Eye (tissue), 1 donor: Measurements from ENCODE around the gene CSMD2.
"Not testable (repeated sequence)": the region's sequence is repeated elsewhere in the genome, so short reads cannot be mapped to it uniquely, and the experiment has no call there.

Experiments
- DNase-seq: peaks from one replicate; pipeline ENCODE4 v3.0.0-alpha.2; 2015

The CSMD2 gene

DNA sequence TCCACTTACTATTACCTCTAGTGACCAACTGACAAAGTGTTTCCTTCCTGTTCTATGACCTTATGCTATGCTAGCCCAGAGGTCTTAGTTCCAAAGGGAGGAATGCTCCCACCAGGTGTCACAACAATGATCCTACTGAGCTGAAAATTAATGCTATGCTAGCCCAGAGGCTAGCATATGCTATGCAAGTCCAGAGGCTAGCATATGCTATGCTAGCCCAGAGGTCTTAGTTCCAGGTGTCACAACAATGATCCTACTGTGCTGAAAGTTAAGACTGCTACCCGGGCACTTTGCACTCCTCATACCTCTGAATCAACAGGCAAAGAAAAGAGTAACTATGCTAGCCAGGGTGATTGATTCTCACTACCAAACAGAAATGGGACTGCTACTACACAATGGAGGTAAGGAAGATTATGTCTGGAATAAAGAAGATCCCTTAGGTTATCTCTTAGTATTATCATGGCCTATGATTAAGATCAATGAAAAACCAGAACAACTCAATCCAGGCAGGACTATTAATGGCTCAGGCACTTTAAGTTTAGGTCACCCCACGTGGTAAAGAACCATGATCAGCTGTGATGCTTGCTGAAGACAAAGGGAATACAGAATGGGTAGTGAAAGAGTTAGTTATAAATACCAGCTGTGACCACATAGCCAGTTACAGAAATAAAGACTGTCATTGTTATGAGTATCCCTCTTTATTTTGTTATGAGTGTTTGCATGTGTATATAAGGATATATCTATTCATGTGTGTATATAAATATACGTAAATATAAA is 114.1 kb downstream of the CSMD2 start:
- no peak for DNase-seq

DNA sequence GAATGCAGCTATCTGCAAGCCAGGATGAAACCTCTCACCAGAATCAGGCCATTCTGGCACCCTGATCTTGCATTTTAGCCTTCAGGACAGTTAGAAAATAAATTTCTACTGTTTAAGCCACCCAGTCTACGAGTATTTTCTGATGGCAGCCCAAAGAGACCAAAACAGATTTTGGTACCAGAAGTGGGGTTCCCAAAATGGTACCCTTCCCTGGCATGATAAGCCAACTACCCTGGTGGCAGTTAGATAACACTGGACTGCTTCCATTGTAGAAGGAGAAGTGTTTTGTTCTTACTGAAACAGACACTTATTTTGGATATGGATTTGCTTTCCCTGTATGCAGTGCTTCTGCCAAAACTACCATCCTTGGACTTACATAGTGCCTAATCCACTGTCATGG is 115.0 kb downstream of the CSMD2 start:
- no peak for DNase-seq

DNA sequence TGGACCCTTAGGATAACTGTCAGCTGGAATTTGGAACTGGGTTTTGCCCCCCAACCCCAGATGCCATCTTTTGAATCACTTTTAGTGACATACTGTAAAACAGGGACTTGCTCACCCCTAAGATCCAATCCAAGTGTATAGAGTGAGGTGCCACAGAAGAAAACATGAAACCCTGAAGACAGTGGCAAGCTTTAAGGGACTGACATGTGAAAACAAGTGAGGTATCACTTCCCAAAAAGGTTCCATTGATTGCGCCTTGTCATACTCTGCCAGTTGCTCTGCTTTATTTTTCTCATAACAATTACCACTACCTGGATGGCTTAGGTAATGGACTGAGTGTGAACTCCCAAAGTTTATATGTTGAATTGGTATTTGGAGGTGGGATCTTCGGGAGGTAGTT is 115.6 kb downstream of the CSMD2 start:
- no peak for DNase-seq

DNA sequence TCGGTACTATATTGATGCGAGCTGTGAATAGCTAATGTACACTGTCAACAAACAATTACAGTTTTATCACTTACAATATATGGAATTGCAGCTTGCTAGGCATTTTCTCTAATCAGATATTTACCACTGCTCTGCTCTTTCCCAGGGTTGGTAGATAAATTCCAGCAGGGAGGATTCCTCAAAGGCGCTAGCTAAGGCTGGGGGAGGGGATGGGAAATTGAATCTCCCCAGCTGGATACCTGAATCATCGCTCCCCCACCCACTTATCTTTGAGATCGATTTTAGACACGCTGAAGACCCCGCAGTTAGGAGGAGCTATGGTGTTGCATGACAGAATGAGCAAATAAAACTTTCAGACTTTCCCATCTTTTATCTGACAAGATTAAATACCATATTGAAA is 127.2 kb downstream of the CSMD2 start:
- DNase-seq: no peak

DNA sequence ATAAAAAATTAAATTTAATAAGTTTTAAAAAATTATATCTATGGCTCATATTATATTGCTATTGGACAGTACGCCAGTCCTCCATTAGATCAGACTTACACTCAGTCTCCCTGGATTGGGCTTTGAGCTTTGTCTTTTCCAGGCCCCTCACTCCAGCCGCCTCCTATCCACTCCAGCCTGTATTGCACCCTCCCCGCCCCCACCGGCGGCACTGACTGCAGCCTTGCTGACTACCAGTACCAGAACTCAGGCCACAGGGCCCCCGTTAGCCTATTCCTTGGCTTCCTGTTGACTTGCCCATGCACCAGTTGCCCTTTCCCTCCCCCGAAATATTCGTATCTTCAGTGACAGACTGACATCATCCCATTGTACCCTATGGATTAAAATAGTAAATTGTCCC is 127.9 kb downstream of the CSMD2 start:
- no peak for DNase-seq

DNA sequence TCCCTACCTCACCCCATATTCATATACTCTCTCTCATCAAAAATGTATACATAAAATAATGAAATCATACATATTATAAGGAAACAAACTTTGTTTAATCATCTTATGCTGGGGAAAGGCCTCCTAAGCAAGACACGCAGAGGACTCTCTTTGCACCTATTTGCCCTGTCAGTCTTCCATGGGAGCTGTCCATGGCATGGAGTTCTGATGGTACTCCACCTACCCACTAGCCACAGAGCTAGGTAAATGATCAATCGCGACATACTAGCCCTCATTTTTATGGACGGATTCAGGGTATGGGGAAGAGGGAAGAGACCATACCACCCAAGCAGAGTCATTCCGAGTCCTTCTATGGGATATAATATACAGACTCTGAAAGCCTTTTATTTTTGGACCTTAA is 131.0 kb downstream of the CSMD2 start:
- DNase-seq: no peak

DNA sequence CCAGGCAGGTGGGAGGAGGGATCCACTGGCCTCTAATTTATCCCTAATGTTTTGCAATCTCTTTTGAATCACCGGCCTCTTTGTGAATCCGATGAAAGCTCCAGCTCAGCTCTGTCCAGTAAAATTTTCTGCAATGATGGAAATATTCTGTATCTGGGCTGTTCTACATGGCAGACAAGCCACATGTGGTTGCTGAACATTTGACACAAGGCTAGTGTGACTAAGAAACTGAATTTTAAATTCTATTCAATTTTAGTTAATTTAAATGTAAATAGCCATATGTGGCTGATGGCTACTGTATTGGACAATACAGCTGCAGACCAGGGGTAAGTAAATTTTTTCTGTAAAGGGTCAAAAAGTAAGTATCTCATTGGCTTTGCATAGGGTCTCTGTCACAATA is 135.1 kb downstream of the CSMD2 start:
- DNase-seq: no peak

DNA sequence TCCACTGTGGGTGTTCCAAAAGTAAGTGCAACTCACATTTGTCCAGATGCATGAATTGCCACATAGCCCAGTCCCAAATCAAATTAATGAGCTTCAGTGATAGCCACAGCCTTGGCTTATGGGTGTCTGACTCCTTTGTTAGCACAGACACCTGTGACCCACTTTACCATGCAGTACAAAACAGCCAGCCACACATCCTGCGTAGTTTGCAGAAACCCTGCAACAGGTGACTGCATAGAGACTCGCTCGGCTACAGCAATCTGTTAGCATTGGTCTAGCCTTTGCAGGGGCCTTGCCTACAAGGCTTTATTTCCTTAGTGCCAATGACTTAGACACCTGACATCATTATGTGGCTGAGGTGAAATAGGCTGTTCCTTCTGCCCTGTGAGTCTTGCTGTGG is 135.5 kb downstream of the CSMD2 start:
- no peak for DNase-seq

DNA sequence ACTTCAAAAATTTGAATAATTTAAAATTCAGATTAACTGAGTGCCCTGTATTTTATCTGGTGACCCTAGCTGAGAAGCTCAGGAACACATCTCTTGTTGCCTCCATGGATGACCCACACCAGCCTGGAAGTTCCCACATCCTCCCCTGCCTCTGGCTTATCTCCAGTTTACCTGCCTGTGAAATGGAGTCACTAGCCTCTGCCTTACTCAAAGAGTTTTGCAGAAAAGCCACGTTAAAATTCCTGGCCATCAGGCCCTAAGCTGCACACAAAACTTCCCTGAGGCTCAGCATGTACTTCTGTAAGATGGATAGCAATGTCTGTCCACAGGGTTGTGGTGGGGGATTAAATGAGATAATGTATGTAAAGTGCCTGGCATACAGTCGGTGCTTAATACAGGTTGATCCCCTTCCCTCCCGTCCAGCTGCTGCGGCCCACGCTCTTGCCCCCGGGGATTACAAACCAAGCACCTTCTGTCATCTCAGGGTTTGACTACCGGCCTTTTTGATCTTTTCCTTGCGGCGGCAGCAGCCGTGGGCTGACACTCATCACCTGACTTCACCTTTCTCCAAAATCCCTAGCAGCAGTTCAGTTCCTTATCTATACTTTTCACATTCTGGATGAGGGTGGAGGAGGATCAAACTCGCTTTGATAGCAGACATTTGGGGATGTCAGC is 136.5 kb downstream of the CSMD2 start:
- DNase-seq: no peak

DNA sequence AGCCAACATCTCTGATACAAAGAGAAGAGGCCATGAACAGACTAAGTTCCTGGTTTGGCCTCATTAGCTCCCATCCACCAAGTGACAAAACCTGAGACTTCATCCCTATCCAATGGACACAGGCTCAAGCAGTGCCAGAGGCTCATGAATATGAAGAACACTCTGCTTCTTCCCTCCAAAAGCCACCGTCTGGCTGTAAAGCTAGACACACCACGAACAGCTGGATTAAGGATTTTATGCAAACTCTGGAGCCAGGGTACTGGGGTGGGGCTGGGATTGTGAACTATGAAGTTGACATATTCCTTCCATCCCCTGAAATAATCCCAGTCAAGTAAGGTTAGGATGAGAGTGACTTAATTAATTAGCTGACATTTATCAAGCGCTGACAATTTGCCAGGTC is 139.4 kb downstream of the CSMD2 start:
- no peak for DNase-seq

DNA sequence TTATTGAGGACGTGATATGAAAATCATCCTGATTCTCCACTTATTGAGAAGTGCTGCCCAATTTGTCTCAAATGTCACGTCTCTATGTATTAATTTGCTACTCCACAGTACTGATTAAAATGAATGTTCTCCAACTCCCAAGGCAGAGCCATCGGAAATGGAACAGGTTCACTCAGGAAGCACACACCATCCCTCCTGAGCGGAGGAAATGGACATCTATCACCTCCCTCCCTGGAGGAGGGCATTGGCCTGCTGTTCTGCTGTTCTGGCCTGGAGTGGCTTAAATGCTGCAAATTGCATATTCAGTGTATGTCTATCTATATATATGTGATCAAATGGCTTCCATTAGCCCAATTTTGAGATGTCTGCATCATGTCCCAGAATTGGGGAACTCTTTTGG is 140.5 kb downstream of the CSMD2 start:
- DNase-seq: no peak

DNA sequence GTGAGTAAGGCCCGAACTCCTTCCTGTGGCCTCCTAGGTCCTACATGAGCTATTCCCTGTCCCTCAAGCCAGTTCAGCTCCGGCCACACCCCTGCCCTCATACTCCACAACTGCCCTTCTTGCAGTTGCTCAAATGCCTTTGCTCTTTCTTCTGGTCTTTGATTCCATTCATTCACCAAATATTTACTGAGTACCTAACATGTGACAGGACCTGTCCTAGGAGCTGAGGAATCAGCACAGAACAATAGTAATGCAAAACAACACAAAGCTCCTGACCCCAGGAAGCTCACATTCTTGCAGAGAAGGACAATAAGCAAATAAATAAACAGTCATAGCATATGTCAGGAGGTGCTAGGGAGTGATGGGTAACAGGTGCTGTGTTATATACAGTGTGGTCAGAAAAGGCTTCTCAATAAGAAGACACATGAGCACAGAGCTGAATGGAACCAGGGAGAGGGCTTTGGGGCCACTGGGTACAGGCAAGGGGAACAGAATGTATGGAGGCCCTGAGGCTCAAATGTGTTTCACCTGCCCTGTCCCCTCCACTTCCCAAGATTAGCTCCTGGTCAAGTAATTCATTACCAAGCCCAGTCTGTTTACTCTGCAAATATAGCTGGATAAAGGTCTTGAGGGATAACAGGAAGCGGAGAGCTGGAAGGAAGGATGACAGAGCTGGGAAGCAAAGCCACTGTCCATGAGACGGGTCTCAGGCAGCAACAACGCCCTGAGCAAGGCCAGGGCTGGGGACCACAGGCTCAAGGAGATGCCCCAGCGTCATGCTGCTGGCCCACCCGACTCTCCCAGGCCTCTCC is 145.1 kb downstream of the CSMD2 start:
- DNase-seq: no peak

DNA sequence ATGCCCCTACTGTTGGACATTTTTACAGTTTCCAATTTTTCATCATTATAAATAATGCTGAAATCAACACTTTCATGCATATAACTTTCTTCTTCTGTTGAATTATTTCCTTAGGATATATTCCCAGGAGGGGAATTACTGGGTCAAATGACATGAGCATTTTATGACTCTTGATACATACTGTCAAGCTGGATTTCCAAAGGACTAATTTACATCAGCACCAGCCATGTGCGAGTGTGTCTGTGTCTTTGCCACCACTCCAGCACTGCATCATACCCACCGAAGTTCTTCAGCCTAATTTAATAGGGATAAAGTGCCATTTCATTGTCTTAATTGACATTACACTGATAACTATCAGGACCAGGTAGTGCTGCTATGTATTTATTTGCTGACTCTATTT is 146.7 kb downstream of the CSMD2 start:
- no peak for DNase-seq

DNA sequence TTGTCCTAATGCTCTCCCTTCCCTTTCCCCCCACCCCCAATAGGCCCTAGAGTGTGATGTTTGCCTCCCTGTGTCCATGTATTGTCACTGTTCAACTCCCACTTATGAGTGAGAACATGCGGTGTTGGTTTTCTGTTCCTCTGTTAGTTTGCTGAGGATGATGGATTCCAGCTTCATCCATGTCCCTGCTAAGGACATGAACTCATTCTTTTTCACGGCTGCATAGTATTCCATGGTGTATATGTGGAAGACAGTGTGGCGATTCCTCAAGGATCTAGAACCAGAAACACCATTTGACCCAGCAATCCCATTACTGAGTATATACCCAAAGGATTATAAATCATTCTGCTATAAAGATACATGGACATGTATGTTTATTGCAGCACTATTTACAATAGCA is 148.7 kb downstream of the CSMD2 start:
- not testable (repeated sequence) for DNase-seq

DNA sequence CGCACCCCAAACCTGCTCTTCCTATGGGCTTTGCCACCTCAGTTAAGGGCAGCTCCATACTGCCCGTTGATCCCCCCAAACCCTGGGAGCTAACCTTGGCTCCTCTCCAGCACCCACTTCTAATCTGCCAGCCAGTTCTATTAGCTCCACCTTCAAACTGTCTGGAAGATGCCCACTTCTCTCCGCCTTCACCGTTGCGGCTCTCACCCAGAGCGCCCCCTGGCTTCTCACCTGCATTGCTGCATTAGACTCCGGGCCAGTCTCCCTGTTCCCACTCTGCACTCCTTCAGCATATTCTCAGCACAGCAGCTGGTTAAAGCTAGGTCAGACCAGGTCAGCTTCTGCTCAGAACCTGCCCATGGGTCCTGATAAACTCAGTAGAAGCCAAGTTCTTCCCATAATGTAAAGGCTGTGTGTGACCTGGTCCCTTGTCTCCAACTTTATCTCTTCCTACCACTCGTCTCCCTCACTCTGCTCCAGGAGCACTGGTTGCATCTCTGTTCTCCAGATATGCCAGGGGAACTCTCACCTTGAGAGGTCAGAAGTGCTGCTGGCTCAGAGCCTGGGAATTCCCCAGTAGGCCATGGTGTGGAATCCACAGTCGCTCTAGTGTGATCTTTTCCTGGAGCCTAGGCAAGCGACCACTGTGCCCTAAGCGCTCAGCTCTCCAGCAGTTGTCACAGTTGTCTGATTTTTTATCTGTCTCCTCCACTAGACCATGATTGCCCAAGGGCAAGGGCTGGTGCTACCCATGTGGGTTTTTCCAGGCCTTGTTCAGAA is 150.9 kb downstream of the CSMD2 start:
- DNase-seq: peak; percentile 35

DNA sequence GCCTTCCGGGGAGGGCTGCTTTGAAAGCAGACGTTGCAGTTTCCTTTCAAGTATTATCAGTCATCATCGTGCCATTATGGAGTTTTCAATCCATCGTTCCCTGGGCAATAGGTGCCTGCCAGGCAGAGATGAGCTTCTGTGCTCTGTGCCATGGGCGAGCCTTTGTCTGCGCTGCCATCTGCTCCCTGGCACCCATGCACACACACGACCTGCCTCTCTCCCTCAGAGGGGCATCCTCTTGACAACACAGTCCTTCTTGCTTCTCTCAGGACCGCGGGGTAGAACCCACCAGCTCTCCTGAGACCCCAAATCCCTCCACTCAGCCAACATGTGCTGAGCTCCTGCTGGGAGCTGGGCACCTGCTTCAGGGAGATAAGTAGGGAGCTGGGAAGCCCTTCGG is 151.9 kb downstream of the CSMD2 start:
- DNase-seq: no peak

DNA sequence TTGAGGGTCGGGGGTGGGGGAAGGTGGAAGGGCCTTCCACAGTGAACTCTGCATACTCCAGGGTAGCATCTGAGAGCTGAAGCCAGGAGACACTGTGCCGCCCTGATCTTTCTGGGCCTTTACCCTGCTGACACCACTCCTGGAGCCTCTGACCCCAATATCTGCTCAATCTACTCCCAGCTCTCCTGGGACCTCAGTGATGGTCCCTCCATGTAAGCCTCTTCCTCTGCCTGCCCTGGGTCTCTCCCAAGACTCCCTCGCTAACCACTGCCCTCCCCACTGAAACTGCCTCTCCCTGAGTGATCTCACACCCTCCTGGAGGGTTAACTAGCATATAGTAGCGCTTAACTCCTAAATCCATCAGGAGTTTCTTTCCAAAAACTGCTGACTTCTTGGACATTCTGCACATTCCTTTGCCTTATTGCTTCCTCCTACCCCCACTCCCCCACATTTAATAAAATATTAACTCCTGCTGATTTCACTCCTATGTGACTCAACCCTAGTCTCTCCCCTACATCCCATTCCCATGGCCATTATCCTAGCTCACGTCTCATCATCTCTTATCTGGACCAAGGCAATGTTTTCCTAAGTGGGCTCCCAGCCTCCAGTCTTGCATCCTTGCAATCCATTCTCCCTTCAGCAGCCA is 155.6 kb downstream of the CSMD2 start:
- DNase-seq: no peak

DNA sequence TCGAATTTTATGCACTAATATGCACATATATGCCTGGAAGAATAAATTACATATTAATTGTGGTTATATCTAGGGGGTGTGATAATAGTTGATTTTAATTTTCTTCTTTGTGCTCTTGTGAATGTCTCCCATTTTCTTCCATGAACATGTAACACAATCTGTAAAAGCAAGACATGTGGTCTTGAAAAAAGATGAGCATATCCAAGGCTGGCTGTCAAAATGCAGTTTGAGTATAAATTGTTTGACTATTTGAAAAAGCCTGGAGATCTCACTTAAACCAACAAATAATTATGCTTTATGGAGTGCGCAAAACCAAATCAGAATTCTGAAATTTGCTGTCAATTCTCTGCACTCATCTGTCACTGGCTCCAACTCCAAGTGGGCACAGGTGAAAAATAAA is 157.3 kb downstream of the CSMD2 start:
- DNase-seq: no peak

DNA sequence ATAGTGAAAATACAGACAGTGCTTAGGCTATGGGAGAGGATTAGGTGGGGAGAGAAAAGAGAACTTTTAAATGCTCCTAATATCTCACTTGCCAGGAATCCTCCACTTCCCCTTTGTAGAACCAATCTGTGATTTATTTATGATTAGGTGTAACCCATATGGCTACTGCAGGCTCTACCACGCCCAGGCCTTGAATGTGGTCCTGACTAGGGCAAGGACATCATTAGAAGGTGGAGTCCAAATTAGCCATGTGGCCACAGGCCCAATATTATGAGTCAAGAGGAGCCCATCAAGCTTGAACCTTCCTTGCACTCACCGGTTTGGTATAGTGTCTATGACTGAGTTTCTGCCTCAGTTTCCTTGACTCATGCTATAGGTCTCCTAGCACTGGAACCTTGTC is 159.7 kb downstream of the CSMD2 start:
- DNase-seq: no peak

DNA sequence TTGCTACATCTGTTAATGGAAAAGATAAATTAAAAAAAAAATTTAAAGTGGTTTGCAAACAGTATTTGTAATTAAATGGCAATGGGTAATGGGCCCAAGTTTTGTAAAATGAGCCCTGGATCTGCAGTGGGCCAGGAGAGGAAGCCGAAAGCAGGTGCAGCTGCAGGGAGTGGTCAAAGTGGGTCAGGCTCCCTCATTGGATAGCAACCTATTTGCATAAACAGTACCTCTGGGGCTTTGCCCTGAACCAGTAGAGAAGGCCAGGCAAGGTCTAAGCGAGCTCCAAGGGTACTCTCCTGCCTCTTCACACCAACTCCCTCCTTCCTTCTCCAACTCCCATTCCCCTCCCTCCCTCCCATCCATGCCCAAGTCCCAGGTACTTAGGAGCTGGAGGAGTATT is 162.2 kb downstream of the CSMD2 start:
- DNase-seq: no peak

DNA sequence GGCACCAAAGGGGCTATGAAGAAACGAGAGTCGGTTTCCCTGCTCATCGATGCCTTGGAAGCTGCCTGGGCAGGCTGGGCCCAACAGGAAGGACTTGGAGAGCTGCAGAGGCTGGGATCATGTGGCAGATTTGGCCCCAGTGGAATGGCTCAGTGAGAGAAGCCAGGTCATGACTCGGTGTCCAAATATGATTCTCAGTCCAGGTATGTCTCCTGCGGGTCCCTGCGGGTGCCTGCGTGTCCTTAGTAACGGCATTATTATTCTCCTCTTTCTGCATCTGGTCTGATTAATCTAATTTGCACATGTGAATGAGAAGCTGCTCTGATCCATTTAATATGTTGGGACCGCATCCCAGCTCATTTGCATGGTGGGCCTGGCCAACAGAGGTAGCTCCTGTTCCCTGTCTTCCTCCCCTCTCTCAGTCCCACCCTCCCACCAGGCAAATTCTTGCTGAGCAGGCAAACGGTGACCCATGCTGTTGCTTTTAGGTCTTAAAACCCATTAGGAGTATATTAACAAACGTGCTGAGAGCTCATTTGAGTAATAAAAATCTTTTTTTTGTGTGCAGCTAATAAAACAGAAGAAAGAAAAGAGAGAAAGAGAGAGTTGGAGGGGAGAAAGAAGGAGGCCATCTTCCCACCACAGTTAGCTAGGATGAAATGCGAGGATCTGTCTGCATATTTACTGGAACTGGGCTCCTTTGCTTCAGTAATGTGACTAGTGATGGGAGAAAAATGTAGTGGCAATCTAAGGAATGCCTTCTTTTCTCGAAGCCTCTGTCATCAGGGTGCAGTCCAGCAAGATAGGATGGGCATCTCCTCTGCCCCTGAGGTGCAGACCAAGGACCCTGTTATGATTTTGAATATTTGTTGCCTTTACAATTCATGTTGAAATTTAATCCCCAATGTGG is 167.6 kb downstream of the CSMD2 start:
- peak; percentile 8 for DNase-seq

DNA sequence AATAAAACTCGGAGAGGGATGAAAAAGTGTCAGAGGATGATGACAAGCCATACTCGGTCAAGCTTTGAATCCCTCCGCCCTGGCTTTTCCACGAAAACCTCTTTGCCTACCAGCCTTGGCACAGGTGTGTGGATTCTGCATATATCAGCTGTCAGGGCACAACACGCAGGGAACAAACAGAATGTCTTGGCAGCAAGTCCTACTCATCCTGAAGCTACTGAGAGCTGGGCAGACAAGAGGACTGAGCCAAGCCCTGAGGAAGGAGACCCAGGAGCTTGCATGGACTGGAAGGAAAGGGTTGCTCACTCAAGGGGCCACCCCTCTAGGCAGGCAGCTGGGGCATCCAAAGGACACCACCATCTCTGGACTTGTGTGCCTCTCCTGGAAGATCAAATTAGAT is 168.7 kb downstream of the CSMD2 start:
- DNase-seq: no peak
